ENCODE results near the gene ZNF275.
"Not testable (repeated sequence)": the region's sequence is repeated elsewhere in the genome, so short reads cannot be mapped to it uniquely, and the experiment has no call there.

ZNF275 gene

GRCh38 chrX:153333821-153334653 lies at the start of gene ZNF275:
ZNF275 (plus strand) TSS chrX:153334153; CDS start chrX:153336680, 2,527 bp downstream.
- Mint-ChIP-seq H3K27ac (peak within 1 kb of the TSS; percentile 80), H3K4me3 (peak within 1 kb of the TSS; percentile 76), H3K36me3 (ENCODE audit: low read depth) (peaks cover 13% of the 10 kb centered on the region), H3K4me1 (ENCODE audit: low read depth) (peaks cover 16% of the 10 kb centered on the region), H3K9me3 (no peaks in the 10 kb centered on the region), H3K27me3 (peaks cover 7% of the 10 kb centered on the region)
- intact Hi-C loops (cut with micrococcal nuclease): no loop called here

GRCh38 chrX:153285678-153286077 lies 48.3 kb upstream of the ZNF275 start:
- intact Hi-C loops (cut with micrococcal nuclease); H3K4me3 Mint-ChIP-seq; H3K27me3 Mint-ChIP-seq; H3K27ac Mint-ChIP-seq; H3K9me3 Mint-ChIP-seq; H3K36me3 Mint-ChIP-seq (ENCODE audit: low read depth); H3K4me1 Mint-ChIP-seq (ENCODE audit: low read depth): not testable (repeated sequence)

- H3K27ac Mint-ChIP-seq; H3K4me1 Mint-ChIP-seq (ENCODE audit: low read depth); intact Hi-C loops (cut with micrococcal nuclease); H3K4me3 Mint-ChIP-seq; H3K36me3 Mint-ChIP-seq (ENCODE audit: low read depth); H3K27me3 Mint-ChIP-seq; H3K9me3 Mint-ChIP-seq: not testable (repeated sequence)
These were observed 45.1 kb upstream of the ZNF275 start for GRCh38 chrX:153288807-153289206.

- H3K4me3 Mint-ChIP-seq; H3K36me3 Mint-ChIP-seq (ENCODE audit: low read depth); H3K27me3 Mint-ChIP-seq; intact Hi-C loops (cut with micrococcal nuclease); H3K4me1 Mint-ChIP-seq (ENCODE audit: low read depth); H3K27ac Mint-ChIP-seq; H3K9me3 Mint-ChIP-seq: not testable (repeated sequence)
These were observed 40.4 kb upstream of the ZNF275 start for GRCh38 chrX:153293485-153294071.

GRCh38 chrX:153297376-153297775 lies 36.6 kb upstream of the ZNF275 start:
- peaks cover 6% of the 10 kb centered on the region for H3K4me1 Mint-ChIP-seq (ENCODE audit: low read depth)
- H3K9me3 Mint-ChIP-seq: no peaks in the 10 kb centered on the region
- no peak overlapping the region for H3K27ac Mint-ChIP-seq
- H3K36me3 Mint-ChIP-seq (ENCODE audit: low read depth): no peaks in the 10 kb centered on the region
- intact Hi-C loops (cut with micrococcal nuclease): no loop called here
- H3K4me3 Mint-ChIP-seq: no peak overlapping the region
- peaks cover 24% of the 10 kb centered on the region for H3K27me3 Mint-ChIP-seq

- Mint-ChIP-seq H3K4me3 (no peak overlapping the region), H3K9me3 (no peaks in the 10 kb centered on the region), H3K27me3 (peaks cover 44% of the 10 kb centered on the region), H3K27ac (no peak overlapping the region), H3K4me1 (ENCODE audit: low read depth) (no peaks in the 10 kb centered on the region), H3K36me3 (ENCODE audit: low read depth) (no peaks in the 10 kb centered on the region)
- intact Hi-C loops (cut with micrococcal nuclease): no loop called here
These were observed 34.1 kb upstream of the ZNF275 start for GRCh38 chrX:153299855-153300254.

- no peaks in the 10 kb centered on the region for H3K4me1 Mint-ChIP-seq (ENCODE audit: low read depth)
- intact Hi-C loops (cut with micrococcal nuclease): no loop called here
- no peak overlapping the region for H3K4me3 Mint-ChIP-seq
- no peaks in the 10 kb centered on the region for H3K36me3 Mint-ChIP-seq (ENCODE audit: low read depth)
- H3K9me3 Mint-ChIP-seq: no peaks in the 10 kb centered on the region
- no peak overlapping the region for H3K27ac Mint-ChIP-seq
- H3K27me3 Mint-ChIP-seq: peaks cover 44% of the 10 kb centered on the region
These were observed 32.2 kb upstream of the ZNF275 start for GRCh38 chrX:153301746-153302145.

- H3K4me3 Mint-ChIP-seq: no peak overlapping the region
- H3K4me1 Mint-ChIP-seq (ENCODE audit: low read depth): no peaks in the 10 kb centered on the region
- H3K36me3 Mint-ChIP-seq (ENCODE audit: low read depth): no peaks in the 10 kb centered on the region
- intact Hi-C loops (cut with micrococcal nuclease): no loop called here
- H3K9me3 Mint-ChIP-seq: no peaks in the 10 kb centered on the region
- H3K27ac Mint-ChIP-seq: no peak overlapping the region
- peaks cover 42% of the 10 kb centered on the region for H3K27me3 Mint-ChIP-seq
These were observed 31.2 kb upstream of the ZNF275 start for GRCh38 chrX:153302796-153303195.

- H3K36me3 Mint-ChIP-seq (ENCODE audit: low read depth): no peaks in the 10 kb centered on the region
These were observed 30.4 kb upstream of the ZNF275 start for GRCh38 chrX:153303276-153304262.

GRCh38 chrX:153304988-153305736 lies 28.8 kb upstream of the ZNF275 start:
- intact Hi-C loops (cut with micrococcal nuclease): no loop called here
- H3K27me3 Mint-ChIP-seq: peaks cover 32% of the 10 kb centered on the region
- no peaks in the 10 kb centered on the region for H3K9me3 Mint-ChIP-seq
- H3K4me1 Mint-ChIP-seq (ENCODE audit: low read depth): no peaks in the 10 kb centered on the region
- no peak overlapping the region for H3K27ac Mint-ChIP-seq
- no peak overlapping the region for H3K4me3 Mint-ChIP-seq
- no peaks in the 10 kb centered on the region for H3K36me3 Mint-ChIP-seq (ENCODE audit: low read depth)

More at GRCh38 chrX:153303276-153304262, 30.4 kb upstream of the ZNF275 start:
- H3K4me3 Mint-ChIP-seq: no peak overlapping the region
- H3K9me3 Mint-ChIP-seq: no peaks in the 10 kb centered on the region
- H3K27ac Mint-ChIP-seq: no peak overlapping the region
- peaks cover 39% of the 10 kb centered on the region for H3K27me3 Mint-ChIP-seq
- intact Hi-C loops (cut with micrococcal nuclease): no loop called here
- H3K4me1 Mint-ChIP-seq (ENCODE audit: low read depth): no peaks in the 10 kb centered on the region

GRCh38 chrX:153305972-153306371 lies 28.0 kb upstream of the ZNF275 start:
- H3K4me1 Mint-ChIP-seq (ENCODE audit: low read depth): no peaks in the 10 kb centered on the region
- intact Hi-C loops (cut with micrococcal nuclease): no loop called here
- H3K9me3 Mint-ChIP-seq: no peaks in the 10 kb centered on the region
- no peak overlapping the region for H3K4me3 Mint-ChIP-seq
- no peaks in the 10 kb centered on the region for H3K36me3 Mint-ChIP-seq (ENCODE audit: low read depth)
- H3K27me3 Mint-ChIP-seq: peaks cover 29% of the 10 kb centered on the region
- no peak overlapping the region for H3K27ac Mint-ChIP-seq

- Mint-ChIP-seq H3K4me3 (no peak overlapping the region), H3K9me3 (no peaks in the 10 kb centered on the region), H3K27me3 (peaks cover 25% of the 10 kb centered on the region), H3K4me1 (ENCODE audit: low read depth) (no peaks in the 10 kb centered on the region), H3K27ac (no peak overlapping the region), H3K36me3 (ENCODE audit: low read depth) (no peaks in the 10 kb centered on the region)
- intact Hi-C loops (cut with micrococcal nuclease): no loop called here
These were observed 27.3 kb upstream of the ZNF275 start for GRCh38 chrX:153306527-153307115.

Data from dendritic cell treated with granulocyte-macrophage colony-stimulating factor and Interleukin-4, amounts not matched to agents 40 ng/mL and 50 ng/mL, for 4 days (primary cell).